Panc1 (cell line): ENCODE measurements around the gene AHR. TPM values are rescaled to one million over a fixed set of nuclear protein-coding genes. Genes with fewer than 3 reads are reported as not detected.

Experiments used
- ATAC-seq: fragments of 200-7000 bp; cut with Tn5 transposase; 2 replicates; pipeline ENCODE4 v1.9.1; 2020; ENCODE audit warnings: mild to moderate bottlenecking, moderate library complexity
- BruUV-seq: library from RNA; stranded (reverse); fragments of 400-500 nt; replicated peaks from 2 replicates; lab custom pipeline; 2021; lab: Mats Ljungman, UMichigan
- CTCF ChIA-PET: fragments of 300-600 bp; sonication (Branson Sonifier 250); formaldehyde crosslinking; loops from one replicate; lab custom pipeline; 2022; ENCODE audit warnings: antibody characterized with exemption; lab: Charles Lee
- POLR2A ChIA-PET: fragments of 300-600 bp; sonication (Branson Sonifier 250); formaldehyde crosslinking; loops from one replicate; lab custom pipeline; 2022; ENCODE audit warnings: antibody characterized with exemption; lab: Charles Lee
- DNase-seq: peaks from one replicate; pipeline ENCODE4 v3.0.0-alpha.2; 2010; ENCODE audit warnings: low read depth, low spot score
- H3K27ac ChIP-seq: 2 replicates; pipeline ENCODE4 v1.5.1; 2011; ENCODE audit warnings: mild to moderate bottlenecking, low read length, inconsistent platforms
- H3K27me3 ChIP-seq: fragments of 200-500 bp; sonication (Bioruptor generic); 2 replicates; pipeline ENCODE4 v1.6.0; 2014; ENCODE audit warnings: low read length, inconsistent platforms; ENCODE audit not compliant: control insufficient read depth, insufficient read depth
- H3K36me3 ChIP-seq: fragments of 200-500 bp; sonication (Bioruptor generic); 2 replicates; pipeline ENCODE4 v1.5.1; 2014; ENCODE audit warnings: inconsistent platforms, mild to moderate bottlenecking, low read length, moderate library complexity; ENCODE audit not compliant: control insufficient read depth, insufficient read depth
- H3K4me1 ChIP-seq: 2 replicates; pipeline ENCODE4 v1.5.1; 2011; ENCODE audit warnings: inconsistent platforms, mild to moderate bottlenecking, low read length, moderate library complexity; ENCODE audit not compliant: control insufficient read depth, insufficient read depth
- H3K4me3 ChIP-seq, 2 experiments: 2 replicates each; pipeline ENCODE4 v1.5.1; 2011 to 2012; ENCODE audit warnings: low read depth in 2 of 2, low read length in 2 of 2, mild to moderate bottlenecking in 2 of 2, inconsistent platforms in 1 of 2, moderate library complexity in 1 of 2
- H3K9me3 ChIP-seq: fragments of 200-500 bp; sonication (Bioruptor generic); 2 replicates; pipeline ENCODE4 v1.5.1; 2014; ENCODE audit warnings: low read depth, mild to moderate bottlenecking, inconsistent platforms, low read length, moderate library complexity; ENCODE audit not compliant: control insufficient read depth, insufficient read depth
- CTCF ChIP-seq: fragments of 450-650 bp; IDR thresholded peaks from 2 replicates; pipeline ENCODE4 v1.5.1; 2017; ENCODE audit warnings: mild to moderate bottlenecking
- POLR2AphosphoS5 ChIP-seq: IDR thresholded peaks from 2 replicates; pipeline ENCODE4 v1.6.1; 2012; ENCODE audit warnings: mild to moderate bottlenecking, low read depth, low read length, moderate library complexity
- SIN3A ChIP-seq: IDR thresholded peaks from 2 replicates; pipeline ENCODE4 v1.6.1; 2012; ENCODE audit warnings: low read depth, mild to moderate bottlenecking, low read length, moderate library complexity, borderline replicate concordance; ENCODE audit not compliant: insufficient read depth
- TCF7L2 ChIP-seq: IDR thresholded peaks from 2 replicates; pipeline ENCODE4 v1.6.1; 2011; ENCODE audit warnings: mild to moderate bottlenecking, low read depth, low read length, inconsistent platforms
- in situ Hi-C: cut with HindIII; loops from 2 replicates; pipeline ENCODE4 v1.10.0; 2016; ENCODE audit warnings: low sequenced_read_pairs, low pct_unique_long_range_greater_than_20kb
- intact Hi-C: fragments of 100-400 bp; cut with micrococcal nuclease; formaldehyde crosslinking; loops from one replicate; pipeline ENCODE4 v1.10.0; 2022; ENCODE audit not compliant: unreplicated experiment
- total RNA-seq: library from RNA; stranded (reverse); gene quantifications from one replicate; pipeline ENCODE4 v1.2.1, GENCODE V29; 2021; ENCODE audit not compliant: unreplicated experiment
- TF ChIP-seq, protein P1 (sequence below), 2 experiments: IDR thresholded peaks; 2 replicates each; pipeline ENCODE4 v1.6.1; 2011 to 2012; ENCODE audit warnings: low read depth in 2 of 2, control low read depth in 1 of 2, low read length in 1 of 2, mild to moderate bottlenecking in 1 of 2, moderate library complexity in 1 of 2; ENCODE audit not compliant: insufficient read depth in 1 of 2

AHR gene
- total RNA-seq, 1 experiment from 2014 or later = 36.6 TPM

DNA sequence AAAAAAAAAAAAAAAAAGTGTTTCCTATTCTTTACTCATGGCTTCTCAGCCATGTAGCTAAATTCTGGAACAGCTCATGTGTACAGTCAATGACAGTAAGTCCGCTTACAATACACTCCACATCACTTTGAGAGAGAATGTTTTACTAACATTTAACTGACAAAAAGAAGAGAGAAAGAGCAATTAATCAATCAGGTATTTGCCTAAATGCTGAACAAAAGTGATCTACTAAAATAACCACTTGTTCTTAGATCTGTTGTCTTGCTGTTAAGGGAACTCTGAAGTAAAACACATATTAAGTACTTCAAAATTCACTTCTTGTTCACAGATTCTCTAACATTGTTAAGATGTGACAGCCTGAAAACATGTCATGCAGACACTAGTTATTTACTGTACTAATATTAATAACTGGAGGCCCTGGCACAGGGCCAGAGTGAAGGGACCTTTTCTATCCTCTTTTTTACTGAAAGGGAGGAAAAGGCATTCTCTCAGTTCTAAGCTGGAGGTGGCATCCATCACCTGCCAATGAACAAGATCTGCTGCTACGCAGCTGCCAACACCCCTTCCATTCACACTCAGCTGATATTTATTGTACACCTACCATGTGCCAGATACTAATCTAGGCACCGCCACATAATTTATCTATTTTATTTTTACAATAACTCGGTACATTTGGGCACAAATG, 72.6 kb downstream of the AHR start:
- Histone ChIP-seq H3K27ac (peak overlapping the region; percentile 59), H3K9me3 (no peaks in the 10 kb centered on the region), H3K36me3 (no peaks in the 10 kb centered on the region), H3K27me3 (no peaks in the 10 kb centered on the region), H3K4me1 (peaks cover 12% of the 10 kb centered on the region), H3K4me3 (no peak overlapping the region)
- in situ Hi-C loops = no loop called here
- TF ChIP-seq CTCF (no peak), TCF7L2 (no peak), POLR2AphosphoS5 (no peak), SIN3A (no peak)
- TF ChIP-seq, protein P1, sequence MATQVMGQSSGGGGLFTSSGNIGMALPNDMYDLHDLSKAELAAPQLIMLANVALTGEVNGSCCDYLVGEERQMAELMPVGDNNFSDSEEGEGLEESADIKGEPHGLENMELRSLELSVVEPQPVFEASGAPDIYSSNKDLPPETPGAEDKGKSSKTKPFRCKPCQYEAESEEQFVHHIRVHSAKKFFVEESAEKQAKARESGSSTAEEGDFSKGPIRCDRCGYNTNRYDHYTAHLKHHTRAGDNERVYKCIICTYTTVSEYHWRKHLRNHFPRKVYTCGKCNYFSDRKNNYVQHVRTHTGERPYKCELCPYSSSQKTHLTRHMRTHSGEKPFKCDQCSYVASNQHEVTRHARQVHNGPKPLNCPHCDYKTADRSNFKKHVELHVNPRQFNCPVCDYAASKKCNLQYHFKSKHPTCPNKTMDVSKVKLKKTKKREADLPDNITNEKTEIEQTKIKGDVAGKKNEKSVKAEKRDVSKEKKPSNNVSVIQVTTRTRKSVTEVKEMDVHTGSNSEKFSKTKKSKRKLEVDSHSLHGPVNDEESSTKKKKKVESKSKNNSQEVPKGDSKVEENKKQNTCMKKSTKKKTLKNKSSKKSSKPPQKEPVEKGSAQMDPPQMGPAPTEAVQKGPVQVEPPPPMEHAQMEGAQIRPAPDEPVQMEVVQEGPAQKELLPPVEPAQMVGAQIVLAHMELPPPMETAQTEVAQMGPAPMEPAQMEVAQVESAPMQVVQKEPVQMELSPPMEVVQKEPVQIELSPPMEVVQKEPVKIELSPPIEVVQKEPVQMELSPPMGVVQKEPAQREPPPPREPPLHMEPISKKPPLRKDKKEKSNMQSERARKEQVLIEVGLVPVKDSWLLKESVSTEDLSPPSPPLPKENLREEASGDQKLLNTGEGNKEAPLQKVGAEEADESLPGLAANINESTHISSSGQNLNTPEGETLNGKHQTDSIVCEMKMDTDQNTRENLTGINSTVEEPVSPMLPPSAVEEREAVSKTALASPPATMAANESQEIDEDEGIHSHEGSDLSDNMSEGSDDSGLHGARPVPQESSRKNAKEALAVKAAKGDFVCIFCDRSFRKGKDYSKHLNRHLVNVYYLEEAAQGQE (IDR thresholded peaks at IDR 0.05; ENCODE audit: insufficient read depth in 1 of 2, low read depth in 2 of 2, low read length in 1 of 2) = no peak
- intact Hi-C loops = no loop called here
- DNase-seq (peak; percentile 50), ATAC-seq (no peak; the same call in 1 of the 2 replicates)
- CTCF ChIA-PET = no interaction called here
- POLR2A ChIA-PET = no interaction called here
- BruUV-seq = no TSS peak

DNA sequence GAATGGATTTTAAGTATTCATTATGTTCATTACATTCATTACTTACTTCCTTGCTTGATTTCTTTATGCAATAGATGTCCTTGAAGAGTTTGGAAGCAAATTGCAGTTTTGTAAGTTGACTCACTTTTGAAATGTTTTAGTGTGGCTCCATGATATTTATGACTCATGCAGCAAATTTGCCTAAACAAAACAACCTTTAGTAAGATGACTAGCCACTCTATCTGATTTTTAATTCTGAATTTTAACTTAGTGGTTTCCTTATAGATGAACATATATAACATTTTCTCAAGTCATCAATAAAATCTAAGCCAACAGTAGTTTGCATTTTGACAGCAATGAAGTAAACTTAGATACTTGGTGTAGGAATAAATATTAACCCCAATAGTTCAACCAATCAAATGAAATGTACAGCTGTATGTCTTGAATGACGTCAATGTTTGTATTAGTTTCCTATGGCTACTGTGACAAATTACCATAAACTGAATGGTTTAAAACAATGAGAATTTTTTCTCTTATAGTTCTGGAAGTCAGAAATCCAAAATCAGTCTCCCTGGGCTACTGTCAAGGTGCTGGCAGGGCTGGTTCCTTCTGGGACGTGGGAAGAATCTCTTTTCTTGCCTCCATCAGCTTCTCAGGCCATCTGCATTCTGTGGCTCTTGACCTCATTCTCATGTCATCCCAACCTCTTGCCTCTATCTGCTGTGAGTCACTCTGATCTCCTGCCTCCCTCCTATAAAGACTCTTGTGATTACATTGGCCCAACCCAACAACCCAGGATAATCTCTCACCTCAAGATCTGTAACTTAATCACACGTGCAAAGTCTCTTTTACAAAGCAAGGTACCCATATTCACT, 73.4 kb downstream of the AHR start:
- in situ Hi-C loops (no loop called here), intact Hi-C loops (no loop called here)
- no TSS peak for BruUV-seq
- TF ChIP-seq, protein P1 (IDR thresholded peaks at IDR 0.05; ENCODE audit: insufficient read depth in 1 of 2, low read depth in 2 of 2, low read length in 1 of 2) = no peak
- no peak for TF ChIP-seq CTCF
- TF ChIP-seq SIN3A = no peak
- no peak for TF ChIP-seq POLR2AphosphoS5
- no peak for TF ChIP-seq TCF7L2
- Histone ChIP-seq H3K4me1 (peaks cover 12% of the 10 kb centered on the region), H3K27me3 (no peaks in the 10 kb centered on the region), H3K4me3 (no peak overlapping the region), H3K9me3 (no peaks in the 10 kb centered on the region), H3K27ac (peak overlapping the region; percentile 59), H3K36me3 (no peaks in the 10 kb centered on the region)
- ChIA-PET CTCF (no interaction called here), POLR2A (no interaction called here)
- DNase-seq = peak; percentile 98
- ATAC-seq = peak; percentile 94
